Small intestine (tissue), 7 donors: Measurements from ENCODE around the gene NEDD4L. TPM values are rescaled to one million over a fixed set of nuclear protein-coding genes. Genes with fewer than 3 reads are reported as not detected.

Experiments used
- DNase-seq, 2 donors: peaks; one replicate each; pipeline versions ENCODE4 v3.0.0 to v3.0.0-alpha.2; 2013
- FAIRE-seq: peaks from 2 replicates; lab custom pipeline; 2012; peaks lifted over from hg19 to GRCh38; lab: Jason Lieb, UNC
- H3K27ac ChIP-seq, 3 donors: one replicate each; pipeline ENCODE4 v1.5.1; 2013; ENCODE audit warnings: low read length in 2 of 3, mild to moderate bottlenecking in 2 of 3, control low read depth in 1 of 3, inconsistent platforms in 1 of 3, low read depth in 1 of 3, moderate library complexity in 1 of 3
- H3K27me3 ChIP-seq, 3 donors: one replicate each; pipeline ENCODE4 v1.6.1; 2013; ENCODE audit warnings: low read length in 3 of 3, inconsistent platforms in 1 of 3; ENCODE audit not compliant: control insufficient read depth in 3 of 3, insufficient read depth in 3 of 3
- H3K36me3 ChIP-seq, 3 donors: one replicate each; pipeline ENCODE4 v1.6.1; 2013; ENCODE audit warnings: low read length in 3 of 3, inconsistent platforms in 1 of 3, low read depth in 1 of 3, mild to moderate bottlenecking in 1 of 3, moderate library complexity in 1 of 3; ENCODE audit not compliant: control insufficient read depth in 3 of 3, insufficient read depth in 2 of 3
- H3K4me1 ChIP-seq, 3 donors: one replicate each; pipeline ENCODE4 v1.6.1; 2013; ENCODE audit warnings: low read length in 2 of 3, inconsistent platforms in 1 of 3, low read depth in 1 of 3, mild to moderate bottlenecking in 1 of 3, moderate library complexity in 1 of 3; ENCODE audit not compliant: control insufficient read depth in 3 of 3, insufficient read depth in 2 of 3
- H3K4me3 ChIP-seq, 3 donors: one replicate each; pipeline ENCODE4 v1.5.1; 2013; ENCODE audit warnings: low read length in 3 of 3, control low read depth in 1 of 3, inconsistent platforms in 1 of 3, low read depth in 1 of 3, mild to moderate bottlenecking in 1 of 3, moderate library complexity in 1 of 3
- H3K9me3 ChIP-seq, 2 donors: one replicate each; pipeline ENCODE4 v1.6.1; 2013; ENCODE audit warnings: low read depth in 1 of 2, low read length in 1 of 2; ENCODE audit not compliant: control insufficient read depth in 2 of 2, insufficient read depth in 1 of 2
- WGBS, 3 donors: extraction: QIAGEN DNeasy Blood & Tissue Kit; methylation state at CpG; one replicate each; pipeline ENCODE4 v1.1.7; 2013; 5-methylcytosine and 5-hydroxymethylcytosine counted together
- polyA plus RNA-seq, 4 donors: library from polyadenylated mRNA; stranded (reverse) in 3 of 4; unstranded in 1 of 4; fragments of 200-250 nt in 3 of 4; fragments of 120-200 nt in 1 of 4; gene quantifications; one replicate each; pipeline versions ENCODE4 v1.2.1 to v1.2.3, GENCODE V29; 2013
- donor health status: healthy with polysubstance abuse.
- donor health status: control.
- donor health status: control.
- donor health status: Bipolar disorder and iron deficiency.
- donor health status: healthy.

NEDD4L gene
- polyA plus RNA-seq, 4 donors, result 36.5 to 113 (median 96.2) TPM

- no peak for DNase-seq
- Histone ChIP-seq H3K27ac (no peak overlapping the region), H3K4me3 (no peak overlapping the region), H3K9me3 (no peaks in the 10 kb centered on the region), H3K36me3 (peaks cover 0 to 16% (median 0%) of the 10 kb centered on the region in 3 donors), H3K27me3 (no peaks in the 10 kb centered on the region), H3K4me1 (peaks cover 6 to 42% (median 10%) of the 10 kb centered on the region in 3 donors)
- no peak for FAIRE-seq
- WGBS, 3 donors, result 87 to 92% (median 92%) methylated on average over 2 of the region's 2 CpGs
These were observed 138.0 kb downstream of the NEDD4L start for GRCh38 chr18:58181988-58182387.

DNA sequence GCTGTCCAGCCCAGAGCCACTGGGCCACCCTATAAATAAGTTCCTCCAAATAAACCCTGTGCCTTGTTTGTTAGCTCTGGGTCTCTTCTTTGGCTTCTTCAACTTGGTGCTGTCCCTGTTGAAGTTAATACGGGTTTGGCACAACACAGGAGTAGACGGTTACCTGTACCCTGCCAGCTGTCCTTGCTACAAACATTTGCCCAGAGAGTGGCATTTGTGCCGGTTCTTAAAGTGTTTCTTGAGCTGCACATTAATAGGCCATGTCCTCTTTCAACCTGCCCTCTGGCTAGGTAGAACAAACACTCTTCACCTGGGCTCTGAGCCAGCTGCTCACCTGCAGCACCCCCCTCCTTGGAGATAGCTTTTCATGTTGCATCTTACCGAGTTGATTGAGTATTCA, 139.2 kb downstream of the NEDD4L start:
- peak; percentile 36 to 48 for DNase-seq
- Histone ChIP-seq H3K9me3 (no peaks in the 10 kb centered on the region), H3K27ac (no peak overlapping the region), H3K4me1 (peaks cover 4 to 32% (median 6%) of the 10 kb centered on the region in 3 donors), H3K4me3 (no peak overlapping the region), H3K27me3 (no peaks in the 10 kb centered on the region), H3K36me3 (peaks cover 0 to 21% (median 0%) of the 10 kb centered on the region in 3 donors)
- 19 to 67% (median 35%) methylated on average over 4 of the region's 4 CpGs for whole genome bisulfite sequencing, 3 donors
- FAIRE-seq, result no peak

- H3K27ac ChIP-seq, result peak overlapping the region in 1 of 3 donors; percentile 15
- DNase-seq, result peak in 1 of 2 donors; percentile 28
- no peak for FAIRE-seq
These were observed 142.4 kb downstream of the NEDD4L start for GRCh38 chr18:58186258-58186948.

GRCh38 chr18:58187674-58188073, 143.6 kb downstream of the NEDD4L start:
- FAIRE-seq (no peak), DNase-seq (no peak)
- H3K4me3 ChIP-seq, result no peak overlapping the region
- H3K27ac ChIP-seq, result no peak overlapping the region
- no peaks in the 10 kb centered on the region for H3K27me3 ChIP-seq
- peaks cover 0 to 18% (median 0%) of the 10 kb centered on the region in 3 donors for H3K36me3 ChIP-seq
- 92 to 95% (median 92%) methylated on average over 6 of the region's 6 CpGs for WGBS, 3 donors
- no peaks in the 10 kb centered on the region for H3K9me3 ChIP-seq
- H3K4me1 ChIP-seq, result peaks cover 0 to 23% (median 0%) of the 10 kb centered on the region in 3 donors

More at GRCh38 chr18:58186258-58186948, 142.4 kb downstream of the NEDD4L start:
- peaks cover 0 to 19% (median 0%) of the 10 kb centered on the region in 3 donors for H3K4me1 ChIP-seq
- WGBS, 3 donors, result 59 to 73% (median 65%) methylated on average over 6 of the region's 6 CpGs
- no peaks in the 10 kb centered on the region for H3K9me3 ChIP-seq
- H3K27me3 ChIP-seq, result no peaks in the 10 kb centered on the region
- H3K36me3 ChIP-seq, result peaks cover 0 to 18% (median 0%) of the 10 kb centered on the region in 3 donors
- H3K4me3 ChIP-seq, result no peak overlapping the region

DNA sequence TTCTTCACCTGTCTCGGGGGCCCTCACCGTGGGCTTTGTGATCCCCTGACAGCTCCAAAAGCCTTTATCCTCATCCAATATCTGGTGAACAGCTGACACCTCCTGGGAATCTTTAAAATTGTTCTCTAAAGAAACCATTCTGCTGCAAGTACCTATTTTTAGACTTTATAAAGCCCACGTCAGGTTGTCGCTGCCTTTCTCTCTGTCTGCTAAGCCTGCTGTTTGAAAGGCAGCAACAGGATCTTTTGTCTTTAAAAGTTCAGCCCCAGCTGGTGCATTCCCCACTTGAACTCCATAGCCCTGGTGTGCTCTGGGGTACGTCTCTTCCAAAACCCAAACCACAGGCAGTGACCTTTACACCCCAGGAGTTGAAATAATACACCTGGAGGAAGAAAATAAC, 145.0 kb downstream of the NEDD4L start:
- DNase-seq (no peak), FAIRE-seq (no peak)
- no peak overlapping the region for H3K4me3 ChIP-seq
- no peaks in the 10 kb centered on the region for H3K9me3 ChIP-seq
- H3K36me3 ChIP-seq, result peaks cover 0 to 16% (median 0%) of the 10 kb centered on the region in 3 donors
- H3K4me1 ChIP-seq, result peaks cover 0 to 22% (median 0%) of the 10 kb centered on the region in 3 donors
- no peak overlapping the region for H3K27ac ChIP-seq
- 63 to 80% (median 71%) methylated on average over 5 of the region's 5 CpGs for WGBS, 3 donors
- no peaks in the 10 kb centered on the region for H3K27me3 ChIP-seq

- WGBS, 3 donors, result 68 to 81% (median 72%) methylated on average over 5 of the region's 5 CpGs
- Histone ChIP-seq H3K36me3 (peaks cover 0 to 13% (median 0%) of the 10 kb centered on the region in 3 donors), H3K27me3 (no peaks in the 10 kb centered on the region), H3K9me3 (no peaks in the 10 kb centered on the region), H3K27ac (no peak overlapping the region), H3K4me1 (peaks cover 2 to 36% (median 6%) of the 10 kb centered on the region in 3 donors), H3K4me3 (no peak overlapping the region)
- DNase-seq (no peak), FAIRE-seq (no peak)
These were observed 147.0 kb downstream of the NEDD4L start for GRCh38 chr18:58190842-58191530.

GRCh38 chr18:58191626-58192025, 147.6 kb downstream of the NEDD4L start:
- Histone ChIP-seq H3K27me3 (no peaks in the 10 kb centered on the region), H3K27ac (no peak overlapping the region), H3K36me3 (peaks cover 0 to 12% (median 0%) of the 10 kb centered on the region in 3 donors), H3K4me1 (peaks cover 2 to 36% (median 6%) of the 10 kb centered on the region in 3 donors), H3K9me3 (no peaks in the 10 kb centered on the region), H3K4me3 (no peak overlapping the region)
- FAIRE-seq, result no peak
- WGBS, 3 donors, result 89 to 96% (median 90%) methylated on average over 2 of the region's 2 CpGs
- DNase-seq, result no peak

GRCh38 chr18:58192519-58192918, 148.5 kb downstream of the NEDD4L start:
- no peak for DNase-seq
- Histone ChIP-seq H3K27ac (no peak overlapping the region), H3K27me3 (no peaks in the 10 kb centered on the region), H3K4me1 (peaks cover 3 to 39% (median 6%) of the 10 kb centered on the region in 3 donors), H3K4me3 (no peak overlapping the region), H3K9me3 (no peaks in the 10 kb centered on the region), H3K36me3 (peaks cover 0 to 8% (median 0%) of the 10 kb centered on the region in 3 donors)
- no peak for FAIRE-seq
- 80 to 92% (median 92%) methylated on average over 4 of the region's 4 CpGs for WGBS, 3 donors
